TTC549 (cell line): ENCODE measurements around the gene SCRT2.

ENCODE experiments used
- FAIRE-seq: peaks from 2 replicates; lab custom pipeline; 2012; peaks lifted over from hg19 to GRCh38; lab: Jason Lieb, UNC

SCRT2 gene

DNA sequence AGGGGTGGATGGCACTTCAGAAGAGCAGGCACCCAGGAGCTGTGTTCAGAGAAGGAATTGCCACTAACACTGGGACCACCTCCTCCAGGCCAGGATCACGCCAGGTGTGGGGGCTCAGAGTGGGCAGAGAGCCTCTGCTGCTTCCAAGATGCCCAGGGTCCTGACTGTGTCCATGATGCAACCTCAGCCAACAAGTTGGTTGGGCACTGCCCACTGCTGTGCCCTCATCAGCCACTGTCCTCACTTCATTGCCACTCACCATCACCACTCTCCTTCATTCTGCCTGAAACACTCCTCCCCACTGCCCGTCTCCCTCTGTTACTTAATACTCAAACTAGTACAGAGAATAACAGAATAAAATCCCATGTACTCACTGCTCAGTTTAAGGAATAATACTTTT lies 49.0 kb downstream of the SCRT2 start:
- no peak for FAIRE-seq

DNA sequence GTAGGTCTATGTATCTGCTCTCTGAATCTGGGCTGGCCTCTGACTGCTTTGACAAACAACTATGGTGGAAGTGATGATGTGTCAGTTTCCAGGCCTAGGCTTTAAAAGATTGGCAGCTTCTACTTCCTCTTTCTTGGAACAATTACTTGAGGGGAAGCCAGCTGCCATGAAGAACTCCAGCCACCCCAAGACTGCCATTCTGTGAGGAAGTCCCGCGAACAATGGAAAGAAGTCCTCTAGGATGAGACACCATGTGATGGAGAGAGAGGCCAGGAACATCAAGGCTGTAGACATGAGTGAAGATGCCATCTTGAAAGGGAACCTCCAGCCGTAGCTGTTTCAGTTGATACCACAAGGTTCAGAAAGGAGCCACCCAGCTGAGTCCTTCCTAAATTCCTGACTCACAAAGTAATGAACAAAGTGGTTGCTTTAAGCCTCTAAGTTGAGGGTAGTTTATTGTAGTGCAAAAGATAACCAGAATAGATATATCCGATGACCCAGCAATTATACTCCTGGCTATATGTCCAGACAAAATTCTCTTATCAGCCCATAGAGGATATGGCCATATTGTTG lies 50.2 kb downstream of the SCRT2 start:
- FAIRE-seq: no peak

DNA sequence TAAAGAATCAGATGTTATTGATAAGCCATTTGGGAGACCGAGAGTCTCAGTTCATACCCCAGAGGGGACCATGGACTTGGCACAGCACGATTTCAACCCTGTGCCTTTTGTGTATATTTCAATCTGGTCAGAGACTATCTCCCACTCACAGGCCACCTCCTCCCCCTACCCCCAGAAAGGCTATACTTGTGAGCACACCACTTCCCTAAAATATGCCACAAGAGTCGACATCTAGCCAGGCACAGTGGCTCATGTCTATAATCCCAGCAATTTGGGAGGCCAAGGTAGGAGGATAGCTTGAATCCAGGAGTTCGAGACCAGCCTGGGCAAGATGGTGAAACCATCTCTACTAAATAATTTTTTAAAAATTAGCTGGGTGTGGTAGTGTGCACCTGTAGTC lies 51.9 kb downstream of the SCRT2 start:
- no peak for FAIRE-seq

DNA sequence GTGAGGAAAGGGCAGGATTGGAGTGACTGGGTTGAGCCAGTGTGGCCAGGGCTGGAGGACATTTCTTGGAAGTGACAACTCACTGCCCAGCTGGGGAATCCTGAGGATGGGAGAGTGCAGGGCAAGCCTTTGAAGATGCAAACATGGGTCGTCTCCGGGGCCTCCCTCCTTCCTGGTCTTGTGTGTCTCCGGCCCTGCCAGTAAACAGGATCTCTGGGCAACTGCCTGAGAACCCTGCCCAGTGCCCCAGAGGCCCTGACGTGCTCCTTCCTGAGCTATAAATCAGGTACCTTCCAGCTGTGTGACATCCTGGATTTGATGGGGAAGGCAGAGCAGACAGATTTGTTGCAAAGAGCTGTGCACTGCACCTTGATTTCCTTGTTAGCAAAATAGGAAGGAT lies 52.6 kb downstream of the SCRT2 start:
- FAIRE-seq: no peak

DNA sequence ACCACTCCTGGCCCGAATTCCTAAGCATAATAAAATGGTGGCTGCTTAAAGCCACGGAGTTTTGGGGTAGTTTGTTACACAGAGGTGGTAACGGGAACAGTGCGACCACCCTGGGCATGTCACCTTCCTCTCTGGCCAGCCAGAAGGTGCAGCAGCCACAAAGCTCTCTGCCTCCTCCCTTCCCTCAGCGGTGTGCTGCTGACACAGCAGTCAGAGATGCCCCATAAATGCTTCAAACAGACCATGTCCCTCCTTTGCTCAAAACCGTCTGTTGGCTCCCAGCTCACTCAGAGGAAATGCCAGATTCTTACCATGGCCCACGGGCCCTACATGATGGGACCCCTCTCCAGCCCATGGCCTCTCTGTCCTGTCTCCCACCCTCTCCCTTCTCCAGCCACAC lies 53.4 kb downstream of the SCRT2 start:
- FAIRE-seq: no peak

DNA sequence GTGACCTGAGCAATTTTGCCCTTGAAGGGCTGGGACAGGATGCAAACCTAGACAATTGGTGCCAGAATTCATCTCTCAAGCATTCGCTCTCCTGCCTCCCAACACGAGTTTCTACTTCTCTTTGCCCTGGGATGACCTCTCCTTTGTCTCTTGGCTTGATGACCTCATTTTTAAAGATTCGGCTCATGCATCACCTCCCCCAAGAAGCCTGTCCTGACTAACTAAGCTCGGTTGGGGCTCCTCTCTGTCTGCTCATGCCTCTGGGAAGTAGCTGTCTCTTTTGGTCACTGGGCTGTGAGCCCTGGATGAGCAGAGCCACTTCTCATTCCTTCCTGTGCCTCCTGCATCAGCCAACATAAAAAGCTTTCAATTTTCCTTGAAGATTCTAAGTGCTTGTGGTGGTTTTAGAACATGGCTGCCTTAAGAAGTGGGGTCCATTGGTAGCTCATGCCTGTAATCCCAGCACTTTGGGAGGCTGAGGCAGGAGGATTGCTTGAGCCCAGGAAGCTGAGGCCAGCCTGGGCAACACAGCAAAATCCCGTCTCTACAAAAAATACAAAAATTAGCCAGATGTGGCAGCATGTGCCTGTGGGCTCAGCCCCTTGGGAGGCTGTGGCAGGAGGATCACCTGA lies 54.4 kb downstream of the SCRT2 start:
- FAIRE-seq: no peak

DNA sequence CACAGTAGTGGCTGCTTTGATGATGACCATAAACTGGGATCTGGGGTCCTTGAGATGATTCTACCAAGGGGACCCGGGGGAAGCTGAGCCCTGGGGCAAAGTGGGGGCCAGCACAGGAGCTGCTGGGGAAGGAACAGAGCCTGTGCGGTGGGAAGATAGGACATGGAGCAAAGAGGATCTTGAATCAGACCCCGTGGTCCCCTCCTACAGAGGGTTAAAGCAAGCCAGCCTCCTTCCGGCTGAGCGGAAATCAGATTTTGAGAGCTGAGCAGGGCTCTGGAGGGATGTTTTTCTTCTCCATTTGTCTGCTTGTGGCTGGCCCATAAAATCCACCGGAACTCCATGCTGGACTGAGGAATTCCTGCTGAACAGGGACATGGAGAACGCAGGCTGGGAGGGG lies 55.4 kb downstream of the SCRT2 start:
- no peak for FAIRE-seq

DNA sequence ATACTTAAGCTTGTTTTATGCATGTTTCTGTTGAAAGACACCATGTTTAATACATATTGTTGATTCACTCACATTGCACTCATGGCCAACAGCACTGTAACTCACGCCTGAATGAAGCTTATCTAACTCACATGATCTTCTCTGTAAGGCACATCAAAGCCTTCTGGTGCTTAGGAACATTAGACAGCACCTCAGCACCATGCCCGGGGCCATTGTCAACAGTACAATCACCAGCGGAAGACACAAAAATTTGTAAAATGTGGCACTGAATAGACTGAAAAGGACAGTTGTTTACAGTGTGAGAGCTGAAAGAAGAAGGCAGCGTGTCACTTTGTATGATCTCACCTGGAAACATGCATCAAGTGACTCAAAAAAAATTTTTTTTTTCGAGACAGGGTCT lies 56.6 kb downstream of the SCRT2 start:
- FAIRE-seq: no peak

DNA sequence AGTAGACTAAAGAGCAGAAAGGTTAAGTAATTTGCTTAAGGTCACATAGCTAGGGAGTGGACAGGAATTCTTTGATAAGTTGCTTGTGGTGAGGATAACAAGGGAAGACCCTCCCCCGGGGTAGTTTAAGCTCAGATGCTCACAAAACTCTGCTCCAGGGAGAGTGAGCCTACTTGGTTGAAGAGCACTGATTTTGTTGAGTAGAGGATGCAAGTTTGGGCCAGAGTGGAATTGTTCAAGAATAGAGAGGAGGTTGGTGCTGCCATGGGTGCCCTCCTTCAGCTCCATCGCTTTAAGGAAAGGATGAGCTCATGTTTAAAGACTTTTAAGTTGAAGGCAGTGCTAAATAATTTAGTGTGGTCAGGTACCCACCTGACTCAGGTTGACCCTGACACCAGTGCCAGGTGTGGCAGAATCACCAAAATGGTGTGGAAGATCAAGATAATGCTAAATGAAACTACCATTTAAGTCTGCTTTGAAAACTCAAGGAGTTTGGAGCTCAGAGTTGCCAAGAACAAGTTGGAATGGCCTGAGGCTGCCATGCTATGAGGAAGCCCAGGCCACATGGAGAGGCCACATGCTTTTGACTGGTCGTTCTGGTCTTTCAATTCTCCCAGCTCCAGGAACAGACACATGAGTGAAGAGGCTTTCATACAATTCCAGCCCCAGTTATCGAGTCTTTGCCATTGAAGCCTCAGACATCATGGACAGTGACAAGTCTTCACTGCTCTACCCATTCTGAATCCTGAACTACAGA lies 57.5 kb downstream of the SCRT2 start:
- no peak for FAIRE-seq

DNA sequence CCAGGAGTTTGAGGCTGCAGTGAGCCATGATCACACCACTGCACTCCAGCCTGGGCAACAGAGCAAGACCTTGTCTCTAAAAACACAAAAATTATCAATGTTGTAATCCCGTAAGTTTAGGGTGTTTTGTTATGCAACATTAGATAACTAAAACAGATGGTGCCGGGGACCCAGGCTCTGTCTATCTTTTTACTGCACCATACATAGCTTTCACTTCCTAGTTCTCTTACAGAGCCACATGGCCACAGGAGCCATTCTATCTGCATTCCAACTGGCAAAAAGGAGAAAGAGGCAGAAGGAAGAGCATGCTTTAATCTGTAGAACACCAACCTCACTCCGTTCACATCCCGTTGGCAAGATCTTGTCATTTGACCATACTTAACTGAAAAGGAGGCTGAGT lies 60.1 kb downstream of the SCRT2 start:
- no peak for FAIRE-seq

DNA sequence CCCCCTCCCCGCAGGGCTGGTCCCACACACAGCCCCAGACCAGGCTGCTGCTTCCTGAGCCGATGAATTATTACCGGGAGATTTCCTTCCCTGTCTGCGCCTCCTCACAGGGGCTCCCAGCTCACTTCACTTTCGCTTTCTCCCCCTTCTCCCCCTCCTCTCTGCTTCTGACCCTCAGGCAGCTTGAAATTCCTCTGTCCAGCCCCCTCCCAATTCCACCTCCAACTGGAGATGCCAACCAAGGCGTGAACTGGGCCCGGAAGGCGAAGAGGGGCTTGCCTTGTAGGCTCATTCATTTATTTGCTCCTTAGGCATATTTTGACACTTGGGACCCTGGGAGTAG lies 63.8 kb downstream of the SCRT2 start:
- no peak for FAIRE-seq
